Activated CD4-positive, CD25-positive, alpha-beta regulatory T cell treated with anti-CD3 and anti-CD28 coated beads, Interleukin-2, amount 50 U/mL, for 72 hours (primary cell): ENCODE results near the gene NACAD.

Experiments used
- DNase-seq: peaks from one replicate; pipeline ENCODE4 v3.0.0; 2021

NACAD gene

GRCh38 chr7:45112648-45113047, 23.9 kb upstream of the NACAD start:
- no peak for DNase-seq

GRCh38 chr7:45111298-45112223, 22.8 kb upstream of the NACAD start, which contains the start of gene TBRG4:
Gene TBRG4, minus strand, starts transcription at chr7:45111697. Its CDS starts 2,460 bp downstream, at chr7:45109237.
- peak; percentile 94 for DNase-seq

GRCh38 chr7:45108863-45109262, 20.1 kb upstream of the NACAD start:
- DNase-seq = peak; percentile 25

- DNase-seq = no peak
These were observed 18.6 kb upstream of the NACAD start for GRCh38 chr7:45107356-45107755.

- no peak for DNase-seq
These were observed 18.1 kb upstream of the NACAD start for GRCh38 chr7:45106820-45107219.

- DNase-seq = no peak
These were observed 16.9 kb upstream of the NACAD start for GRCh38 chr7:45105588-45106188.

GRCh38 chr7:45104844-45105587, 16.2 kb upstream of the NACAD start:
- peak; percentile 22 for DNase-seq

GRCh38 chr7:45103958-45104843, 15.4 kb upstream of the NACAD start:
- peak; percentile 25 for DNase-seq

GRCh38 chr7:45102785-45103712, 14.3 kb upstream of the NACAD start:
- DNase-seq = no peak

GRCh38 chr7:45101748-45102147, 13.0 kb upstream of the NACAD start:
- no peak for DNase-seq

GRCh38 chr7:45100761-45101480, 12.2 kb upstream of the NACAD start:
- peak; percentile 26 for DNase-seq

- DNase-seq = peak; percentile 23
These were observed 11.4 kb upstream of the NACAD start for GRCh38 chr7:45099891-45100760.

GRCh38 chr7:45098983-45099839, 10.4 kb upstream of the NACAD start:
- DNase-seq = no peak

GRCh38 chr7:45092931-45093235, 4.1 kb upstream of the NACAD start:
- no peak for DNase-seq

- DNase-seq = no peak
These were observed 3.5 kb upstream of the NACAD start for GRCh38 chr7:45092100-45092930.

GRCh38 chr7:45089341-45089891, 647 bp upstream of the NACAD start:
- DNase-seq = peak; percentile 30

- DNase-seq = no peak
These were observed 545 bp downstream of the NACAD start for GRCh38 chr7:45088146-45088701.
